Smooth muscle cell (in vitro differentiated cells): Measurements from ENCODE around the gene PPARD. TPM values are rescaled to one million over a fixed set of nuclear protein-coding genes. Genes with fewer than 3 reads are reported as not detected.

Source experiments
- DNase-seq: peaks from one replicate; lab custom pipeline; 2025; ENCODE audit not compliant: unreplicated experiment; lab: John Stamatoyannopoulos, UW
- H2AFZ ChIP-seq: fragments of 200-600 bp; sonication (generic); 2 replicates; pipeline ENCODE4 v1.6.0; 2016; ENCODE audit warnings: antibody characterized with exemption, low read depth, mild to moderate bottlenecking
- H3F3A ChIP-seq: fragments of 200-600 bp; sonication (generic); 2 replicates; pipeline ENCODE4 v1.6.0; 2017; ENCODE audit warnings: antibody characterized with exemption, low read depth
- H3K27ac ChIP-seq: fragments of 200-600 bp; sonication (generic); 2 replicates; pipeline ENCODE4 v1.5.1; 2016; ENCODE audit warnings: low read depth, mild to moderate bottlenecking
- H3K27me3 ChIP-seq: fragments of 200-600 bp; sonication (generic); 2 replicates; pipeline ENCODE4 v1.6.1; 2016; ENCODE audit warnings: low read depth, mild to moderate bottlenecking
- H3K36me3 ChIP-seq: fragments of 200-600 bp; sonication (generic); 2 replicates; pipeline ENCODE4 v1.5.1; 2016; ENCODE audit warnings: low read depth
- H3K4me1 ChIP-seq: fragments of 200-600 bp; sonication (generic); 2 replicates; pipeline ENCODE4 v1.5.1; 2016; ENCODE audit warnings: low read depth
- H3K4me2 ChIP-seq: fragments of 200-600 bp; sonication (generic); 2 replicates; pipeline ENCODE4 v1.6.0; 2016; ENCODE audit warnings: mild to moderate bottlenecking
- H3K4me3 ChIP-seq: fragments of 200-600 bp; sonication (generic); 2 replicates; pipeline ENCODE4 v1.5.1; 2016; ENCODE audit warnings: mild to moderate bottlenecking
- H3K79me2 ChIP-seq: fragments of 200-600 bp; sonication (generic); 2 replicates; pipeline ENCODE4 v1.6.0; 2016; ENCODE audit warnings: low read depth, mild to moderate bottlenecking
- H3K9ac ChIP-seq: fragments of 200-600 bp; sonication (generic); 2 replicates; pipeline ENCODE4 v1.6.0; 2016; ENCODE audit warnings: low read depth
- H3K9me3 ChIP-seq: fragments of 200-600 bp; sonication (generic); replicated peaks from 2 replicates; pipeline ENCODE4 v1.5.1; 2016; ENCODE audit warnings: low read depth
- H4K20me1 ChIP-seq: fragments of 200-600 bp; sonication (generic); 2 replicates; pipeline ENCODE4 v1.6.0; 2016; ENCODE audit warnings: low read depth
- WGBS: methylation state at CpG from one replicate; pipeline ENCODE4 v1.1.7; 2016; ENCODE audit warnings: low lambda C conversion rate; 5-methylcytosine and 5-hydroxymethylcytosine counted together
- polyA plus RNA-seq: library from polyadenylated mRNA; unstranded; fragments of >200 nt; fragmentation: Nextera tagmentation; extraction: Ambion mirVana; gene quantifications from 2 replicates; pipeline ENCODE4 v1.2.1, GENCODE V29; 2016
- total RNA-seq: library from RNA; depleted of rRNA; stranded (reverse); fragments of >200 nt; gene quantifications from 2 replicates; pipeline ENCODE4 v1.2.3, GENCODE V29; 2014
- TF ChIP-seq, protein P1 (sequence below): fragments of 200-600 bp; sonication (generic); IDR thresholded peaks from 2 replicates; pipeline ENCODE4 v1.5.1; 2017; ENCODE audit warnings: borderline replicate concordance, mild to moderate bottlenecking, antibody characterized with exemption; ENCODE audit not compliant: insufficient read depth, poor library complexity, severe bottlenecking

Gene PPARD
- total and polyA plus RNA-seq, 2 experiments from 2014 or later, result 8.2 to 31.1 TPM

DNA sequence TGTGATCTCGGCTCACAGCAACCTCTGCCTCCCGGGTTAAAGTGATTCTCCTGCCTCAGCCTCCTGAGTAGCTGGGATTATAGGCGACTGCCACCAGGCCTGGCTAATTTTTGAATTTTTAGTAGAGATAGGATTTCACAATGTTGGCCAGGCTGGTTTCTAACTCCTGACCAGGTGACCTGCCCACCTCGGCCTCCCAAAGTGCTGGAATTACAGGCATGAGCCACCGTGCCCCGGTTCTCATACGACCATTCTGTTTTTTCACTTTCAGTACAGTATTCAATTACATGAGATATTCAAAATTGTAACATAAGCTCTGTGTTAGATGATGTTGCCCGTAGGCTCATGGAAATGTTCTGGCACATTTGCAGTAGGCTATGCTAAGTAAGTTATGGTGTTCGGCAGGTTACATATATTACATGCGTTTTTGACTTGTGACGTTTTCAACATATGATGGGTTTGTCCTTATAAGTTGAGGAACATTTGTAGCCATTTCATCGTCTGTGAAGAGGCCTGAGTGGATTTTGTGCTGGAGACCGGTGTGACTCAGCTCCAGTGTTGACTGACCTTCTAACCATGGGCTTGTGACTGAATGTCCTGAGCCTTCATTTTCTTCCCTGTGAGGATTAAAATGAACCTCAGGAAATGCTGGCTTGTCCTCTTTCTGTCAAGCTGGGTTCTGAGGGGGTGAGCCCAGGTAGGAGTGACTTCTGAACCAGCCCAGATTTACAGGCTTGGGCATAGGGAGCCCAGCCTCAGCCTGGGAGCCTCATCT, 12.2 kb downstream of the PPARD start:
- H3K4me1 ChIP-seq, result no peaks in the 10 kb centered on the region
- DNase-seq, result no peak
- no peak overlapping the region for H2AFZ ChIP-seq
- peaks cover 66% of the 10 kb centered on the region for H3K79me2 ChIP-seq
- H3F3A ChIP-seq, result peaks cover 5% of the 10 kb centered on the region
- H3K4me3 ChIP-seq, result no peak overlapping the region
- H3K9me3 ChIP-seq, result no peaks in the 10 kb centered on the region
- no peaks in the 10 kb centered on the region for H3K27me3 ChIP-seq
- no peaks in the 10 kb centered on the region for H4K20me1 ChIP-seq
- no peak overlapping the region for H3K9ac ChIP-seq
- 81% methylated on average over 13 of the region's 13 CpGs for WGBS
- TF ChIP-seq, protein P1, sequence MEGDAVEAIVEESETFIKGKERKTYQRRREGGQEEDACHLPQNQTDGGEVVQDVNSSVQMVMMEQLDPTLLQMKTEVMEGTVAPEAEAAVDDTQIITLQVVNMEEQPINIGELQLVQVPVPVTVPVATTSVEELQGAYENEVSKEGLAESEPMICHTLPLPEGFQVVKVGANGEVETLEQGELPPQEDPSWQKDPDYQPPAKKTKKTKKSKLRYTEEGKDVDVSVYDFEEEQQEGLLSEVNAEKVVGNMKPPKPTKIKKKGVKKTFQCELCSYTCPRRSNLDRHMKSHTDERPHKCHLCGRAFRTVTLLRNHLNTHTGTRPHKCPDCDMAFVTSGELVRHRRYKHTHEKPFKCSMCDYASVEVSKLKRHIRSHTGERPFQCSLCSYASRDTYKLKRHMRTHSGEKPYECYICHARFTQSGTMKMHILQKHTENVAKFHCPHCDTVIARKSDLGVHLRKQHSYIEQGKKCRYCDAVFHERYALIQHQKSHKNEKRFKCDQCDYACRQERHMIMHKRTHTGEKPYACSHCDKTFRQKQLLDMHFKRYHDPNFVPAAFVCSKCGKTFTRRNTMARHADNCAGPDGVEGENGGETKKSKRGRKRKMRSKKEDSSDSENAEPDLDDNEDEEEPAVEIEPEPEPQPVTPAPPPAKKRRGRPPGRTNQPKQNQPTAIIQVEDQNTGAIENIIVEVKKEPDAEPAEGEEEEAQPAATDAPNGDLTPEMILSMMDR, result no peak
- H3K27ac ChIP-seq, result peak overlapping the region; percentile 76
- no peak overlapping the region for H3K4me2 ChIP-seq
- H3K36me3 ChIP-seq, result peaks cover 5% of the 10 kb centered on the region

DNA sequence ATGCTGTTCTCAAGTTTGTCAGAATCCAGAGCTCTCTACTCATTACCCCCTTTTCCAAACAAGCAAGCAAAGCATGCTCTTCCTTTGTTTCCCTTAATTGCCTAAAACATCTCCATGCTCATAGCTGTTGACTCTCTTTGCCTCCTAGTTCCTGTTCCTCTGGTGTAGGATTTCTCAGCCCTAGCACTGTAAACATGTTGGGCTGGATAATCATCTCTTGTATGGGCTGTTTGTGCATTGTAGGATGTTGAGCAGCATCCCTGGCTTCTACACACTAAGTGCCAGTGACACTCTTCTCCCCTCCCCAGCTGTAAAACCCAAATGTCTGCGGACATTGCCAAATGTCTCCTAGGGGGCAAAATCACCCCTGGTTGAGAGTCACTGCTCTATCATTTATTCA, 14.0 kb downstream of the PPARD start:
- Histone ChIP-seq H4K20me1 (no peaks in the 10 kb centered on the region), H3K27me3 (no peaks in the 10 kb centered on the region), H2AFZ (no peak overlapping the region), H3F3A (peaks cover 12% of the 10 kb centered on the region), H3K9me3 (no peaks in the 10 kb centered on the region), H3K36me3 (peaks cover 5% of the 10 kb centered on the region), H3K4me1 (peaks cover 6% of the 10 kb centered on the region), H3K4me3 (no peak overlapping the region), H3K9ac (no peak overlapping the region), H3K79me2 (peaks cover 54% of the 10 kb centered on the region), H3K4me2 (no peak overlapping the region), H3K27ac (no peak overlapping the region)
- DNase-seq, result no peak
- TF ChIP-seq, protein P1, result no peak
- WGBS, result 100% methylated on average over 1 of the region's 1 CpG

DNA sequence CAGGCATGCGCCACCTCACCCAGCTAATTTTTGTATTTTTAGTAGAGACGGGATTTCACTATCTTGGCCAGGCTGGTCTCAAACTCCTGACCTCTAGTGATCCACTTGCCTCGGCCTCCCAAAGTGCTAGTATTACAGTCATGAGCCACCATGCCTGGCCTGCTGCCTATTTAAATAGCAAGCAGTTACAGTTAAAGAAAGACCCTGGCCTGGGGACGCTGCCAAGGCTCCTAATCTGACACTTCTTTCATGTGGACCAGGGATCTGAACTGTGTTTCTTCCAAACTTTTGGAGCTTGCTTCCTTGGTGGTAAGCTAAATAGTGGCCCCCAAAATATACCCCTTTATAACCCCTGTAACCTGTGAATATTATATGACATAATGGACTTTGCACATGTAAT, 15.3 kb downstream of the PPARD start:
- Histone ChIP-seq H3K27ac (no peak overlapping the region), H3K79me2 (peaks cover 53% of the 10 kb centered on the region)
- TF ChIP-seq, protein P1, result no peak

DNA sequence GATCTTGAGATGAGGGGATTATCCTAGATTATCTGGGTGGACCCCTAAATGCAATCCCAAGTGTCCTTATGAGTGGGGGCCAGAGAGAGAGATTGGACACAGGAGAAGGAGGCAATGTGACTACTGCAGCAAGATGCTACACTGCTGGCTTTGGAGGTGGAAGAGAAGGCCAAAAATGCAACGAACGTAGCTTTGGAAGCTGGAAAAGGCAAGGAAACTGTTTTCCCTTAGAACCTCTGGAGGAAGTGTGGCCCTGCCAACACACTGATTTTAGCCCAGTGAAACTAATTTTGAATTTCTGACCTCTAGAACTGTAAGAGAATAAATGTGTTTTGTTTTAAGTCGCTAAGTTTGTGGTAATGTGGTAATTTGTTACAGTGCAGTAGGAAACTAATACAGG, 15.7 kb downstream of the PPARD start:
- no peak overlapping the region for H3K27ac ChIP-seq
- peaks cover 24% of the 10 kb centered on the region for H3F3A ChIP-seq
- no peak overlapping the region for H3K4me2 ChIP-seq
- H3K36me3 ChIP-seq, result no peaks in the 10 kb centered on the region
- H4K20me1 ChIP-seq, result no peaks in the 10 kb centered on the region
- H2AFZ ChIP-seq, result no peak overlapping the region
- H3K4me3 ChIP-seq, result no peak overlapping the region
- TF ChIP-seq, protein P1, result no peak
- H3K79me2 ChIP-seq, result peaks cover 49% of the 10 kb centered on the region
- no peaks in the 10 kb centered on the region for H3K27me3 ChIP-seq
- DNase-seq, result no peak
- H3K9ac ChIP-seq, result no peak overlapping the region
- 97% methylated on average over 3 of the region's 3 CpGs for WGBS
- no peaks in the 10 kb centered on the region for H3K9me3 ChIP-seq
- H3K4me1 ChIP-seq, result peaks cover 21% of the 10 kb centered on the region

More for the DNA sequence above, 15.3 kb downstream of the PPARD start:
- Histone ChIP-seq H3F3A (peaks cover 20% of the 10 kb centered on the region), H3K9me3 (no peaks in the 10 kb centered on the region), H3K4me1 (peaks cover 17% of the 10 kb centered on the region), H3K27me3 (no peaks in the 10 kb centered on the region), H3K4me3 (no peak overlapping the region), H3K9ac (no peak overlapping the region), H3K4me2 (no peak overlapping the region), H4K20me1 (no peaks in the 10 kb centered on the region), H3K36me3 (peaks cover 1% of the 10 kb centered on the region), H2AFZ (no peak overlapping the region)
- DNase-seq, result no peak
- WGBS, result 94% methylated on average over 4 of the region's 4 CpGs
